Subcutaneous adipose tissue (tissue), 4 donors: ENCODE results near the gene PARVB. TPM values are rescaled to one million over a fixed set of nuclear protein-coding genes. Genes with fewer than 3 reads are reported as not detected.

Experiments used
- total RNA-seq, 4 donors: library from RNA; depleted of rRNA; stranded (reverse); fragments of >200 nt; gene quantifications; one replicate each; pipeline ENCODE4 v1.1.0, GENCODE V29; 2016
- TF ChIP-seq, protein P1 (sequence below): fragments of 450-650 bp; IDR thresholded peaks from one replicate; pipeline ENCODE4 v1.5.1; 2016; ENCODE audit warnings: low read depth, mild to moderate bottlenecking, control low read depth, antibody characterized with exemption, moderate library complexity

The PARVB gene
- total RNA-seq, 4 donors from 2014 or later = 47.8 to 175 (median 52.8) TPM

DNA sequence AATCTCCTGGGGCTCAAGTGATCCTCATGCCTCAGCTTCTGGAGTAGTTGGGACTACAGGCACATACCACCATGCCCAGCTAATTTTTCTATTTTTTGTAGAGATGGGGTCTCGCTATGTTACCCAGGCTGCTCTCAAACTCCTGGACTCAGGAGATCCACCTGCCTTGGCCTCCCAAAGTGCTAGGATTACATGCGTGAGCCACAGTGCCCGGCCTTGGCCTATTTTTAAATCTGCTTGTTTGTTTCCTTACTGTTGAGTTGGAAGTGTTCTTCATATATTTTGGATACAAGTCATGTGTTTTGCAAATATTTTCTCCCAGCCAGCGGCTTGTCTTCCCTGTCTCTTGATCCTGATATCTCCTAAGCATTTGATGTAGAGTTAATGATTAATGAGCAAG, 5.0 kb downstream of the PARVB start:
- TF ChIP-seq, protein P1, sequence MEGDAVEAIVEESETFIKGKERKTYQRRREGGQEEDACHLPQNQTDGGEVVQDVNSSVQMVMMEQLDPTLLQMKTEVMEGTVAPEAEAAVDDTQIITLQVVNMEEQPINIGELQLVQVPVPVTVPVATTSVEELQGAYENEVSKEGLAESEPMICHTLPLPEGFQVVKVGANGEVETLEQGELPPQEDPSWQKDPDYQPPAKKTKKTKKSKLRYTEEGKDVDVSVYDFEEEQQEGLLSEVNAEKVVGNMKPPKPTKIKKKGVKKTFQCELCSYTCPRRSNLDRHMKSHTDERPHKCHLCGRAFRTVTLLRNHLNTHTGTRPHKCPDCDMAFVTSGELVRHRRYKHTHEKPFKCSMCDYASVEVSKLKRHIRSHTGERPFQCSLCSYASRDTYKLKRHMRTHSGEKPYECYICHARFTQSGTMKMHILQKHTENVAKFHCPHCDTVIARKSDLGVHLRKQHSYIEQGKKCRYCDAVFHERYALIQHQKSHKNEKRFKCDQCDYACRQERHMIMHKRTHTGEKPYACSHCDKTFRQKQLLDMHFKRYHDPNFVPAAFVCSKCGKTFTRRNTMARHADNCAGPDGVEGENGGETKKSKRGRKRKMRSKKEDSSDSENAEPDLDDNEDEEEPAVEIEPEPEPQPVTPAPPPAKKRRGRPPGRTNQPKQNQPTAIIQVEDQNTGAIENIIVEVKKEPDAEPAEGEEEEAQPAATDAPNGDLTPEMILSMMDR = no peak

DNA sequence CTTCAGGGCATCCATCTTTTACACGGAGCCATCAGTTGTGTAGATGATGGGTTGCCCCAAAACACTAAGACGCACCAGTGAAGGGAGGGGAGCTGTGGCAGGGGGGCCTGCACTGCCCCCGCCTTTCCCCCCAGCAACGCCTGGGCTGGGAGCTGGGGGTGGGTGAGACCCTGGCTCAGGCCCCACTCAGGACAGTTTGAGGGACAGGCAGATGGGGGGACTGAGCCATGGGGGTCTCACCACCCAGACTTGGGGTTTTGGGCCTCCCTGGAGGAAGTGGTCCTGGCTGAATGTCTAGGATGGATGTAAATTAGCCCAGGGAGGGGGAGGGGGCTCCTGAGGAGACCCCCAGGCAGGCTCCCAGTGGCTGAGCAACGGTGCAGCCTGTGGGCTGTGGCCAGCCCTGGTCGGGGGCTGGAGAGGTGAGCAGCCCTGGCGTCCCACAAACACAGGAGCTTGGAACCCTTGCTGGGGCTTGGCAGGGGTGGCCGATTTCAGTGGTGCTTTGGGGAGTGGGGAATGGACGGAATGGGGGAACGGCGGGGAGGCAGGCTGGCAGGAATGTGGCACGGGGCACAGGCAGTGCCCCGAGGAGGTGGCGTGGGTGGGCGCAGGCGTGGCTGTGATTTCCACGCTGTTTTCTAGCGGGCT, 6.1 kb downstream of the PARVB start:
- TF ChIP-seq, protein P1 = no peak

DNA sequence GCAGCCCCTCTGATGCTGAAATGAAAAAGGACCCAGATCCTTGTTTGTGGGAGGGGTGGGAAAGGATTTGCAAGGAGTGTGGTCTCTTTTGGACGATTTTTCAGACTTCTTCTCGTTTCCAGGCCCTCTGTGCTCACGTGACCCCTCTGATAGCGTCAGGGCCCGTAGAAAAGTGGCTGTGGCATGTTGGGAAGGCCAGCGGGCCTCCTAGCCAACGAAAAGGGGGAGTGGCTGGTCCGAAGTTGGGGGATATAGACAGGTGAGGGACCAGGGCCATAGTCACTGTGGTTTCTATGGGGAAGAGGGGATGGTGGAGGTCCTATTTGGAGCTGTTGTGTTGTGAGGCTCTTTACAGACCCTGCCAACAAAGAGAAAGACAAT, 6.6 kb downstream of the PARVB start:
- TF ChIP-seq, protein P1 = no peak

DNA sequence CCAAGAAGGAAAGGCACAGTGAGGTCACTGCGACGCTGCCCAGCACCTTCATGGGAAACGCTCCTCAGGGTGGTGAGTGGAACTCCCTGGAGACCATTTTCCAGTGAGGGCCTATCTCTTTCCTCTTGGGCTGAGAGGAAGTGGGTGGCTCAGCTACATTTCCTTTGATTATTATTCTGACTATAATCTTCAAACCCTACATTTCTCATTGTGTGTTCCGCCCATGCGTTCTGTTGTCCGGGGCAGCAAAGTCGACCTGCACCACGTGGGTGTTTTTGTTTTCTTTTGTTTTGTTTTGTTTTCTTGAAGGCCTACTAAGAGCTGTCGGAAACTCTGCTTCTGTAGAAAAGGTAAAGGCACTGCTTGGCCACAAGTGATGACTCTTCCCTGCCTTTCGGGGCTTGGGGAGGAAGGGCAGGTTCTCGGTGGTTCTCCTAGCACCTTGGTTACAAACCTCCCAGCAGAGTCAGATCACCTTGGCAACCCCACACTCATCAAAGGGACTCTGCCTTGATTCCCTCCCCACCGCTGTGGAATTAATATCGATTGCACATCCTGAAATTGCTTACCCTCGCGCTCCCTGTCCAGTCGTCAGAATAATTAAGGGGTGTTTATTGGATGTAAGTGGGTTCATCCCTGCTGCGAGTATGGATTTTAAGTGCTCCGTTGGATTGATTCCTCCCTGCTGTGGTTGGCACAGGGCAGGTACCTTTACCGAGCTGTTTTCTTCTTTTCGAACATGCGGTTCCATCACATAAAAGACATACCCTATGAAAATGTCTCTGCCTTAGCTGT, 7.3 kb downstream of the PARVB start:
- TF ChIP-seq, protein P1 = no peak

DNA sequence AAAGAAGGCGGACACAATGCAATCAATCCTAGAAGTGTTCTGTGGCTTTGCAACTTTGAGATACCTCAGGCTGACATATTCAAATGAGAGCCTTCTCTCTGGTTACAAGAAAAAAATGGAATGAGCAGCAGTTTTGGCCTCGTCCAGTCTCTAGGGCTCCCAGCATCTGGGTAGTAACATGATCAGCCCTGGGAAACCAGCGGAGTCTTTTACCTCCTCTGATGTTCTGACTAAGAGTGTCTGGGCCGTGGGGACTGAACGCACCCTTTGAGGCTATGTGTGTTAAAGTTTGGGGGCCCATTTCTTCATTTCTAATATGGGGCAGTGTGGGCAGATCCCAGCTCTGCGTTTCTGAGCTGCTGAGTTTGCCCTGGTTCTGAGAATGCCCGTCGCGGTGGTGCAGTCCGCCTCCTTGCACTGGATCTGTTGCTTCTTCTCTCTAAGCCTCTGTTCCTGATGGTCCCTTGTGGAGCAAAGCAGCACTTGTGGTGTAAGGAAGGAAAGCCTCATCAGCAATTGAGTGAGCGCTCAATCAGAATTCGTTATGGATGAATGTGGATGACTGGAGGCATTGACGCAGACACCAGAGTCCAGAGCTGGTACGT, 8.1 kb downstream of the PARVB start:
- TF ChIP-seq, protein P1 = no peak

DNA sequence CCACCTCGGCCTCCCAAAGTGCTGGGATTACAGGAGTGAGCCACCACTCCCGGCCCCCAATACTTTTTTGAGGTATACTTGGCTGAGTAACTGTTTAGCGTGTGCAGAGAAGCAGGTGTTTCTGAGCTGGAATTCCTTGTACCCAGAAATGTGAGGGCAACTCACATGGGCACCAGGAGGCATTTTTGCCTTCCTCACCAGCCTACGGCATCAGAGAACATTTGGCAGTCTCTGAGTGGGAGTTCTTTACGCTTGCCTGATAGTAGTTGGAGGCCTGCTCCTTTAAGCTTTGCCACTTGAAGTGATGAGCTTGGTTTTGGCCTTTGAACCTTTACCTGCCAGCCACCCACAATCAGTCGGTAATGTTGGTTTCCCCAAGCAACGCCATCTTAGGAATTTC, 9.2 kb downstream of the PARVB start:
- TF ChIP-seq, protein P1 = no peak

DNA sequence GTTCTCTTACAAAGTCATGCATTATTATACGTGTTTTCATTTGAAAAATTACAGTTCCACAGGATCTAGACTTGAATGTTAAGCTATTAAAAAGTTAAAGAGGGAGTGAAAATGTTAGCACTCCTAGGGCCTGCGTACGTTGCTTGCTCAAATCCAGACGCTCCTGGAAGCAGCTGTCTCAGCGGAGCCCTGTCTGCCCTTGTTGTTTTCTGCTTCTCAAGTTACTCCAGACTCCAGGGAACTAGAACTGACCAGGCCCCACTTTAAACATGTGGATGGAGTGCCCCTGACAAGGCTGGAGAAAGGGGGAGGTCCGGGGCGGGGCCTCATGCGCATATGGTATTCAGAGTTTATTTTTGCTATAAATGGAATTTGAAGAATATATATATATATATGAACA, 9.6 kb downstream of the PARVB start:
- TF ChIP-seq, protein P1 = no peak
